Left colon (tissue), 2 donors: Measurements from ENCODE around the gene ERI3. TPM values are rescaled to one million over a fixed set of nuclear protein-coding genes. Genes with fewer than 3 reads are reported as not detected.

Source experiments
- ATAC-seq: fragments of 200-7000 bp; cut with Tn5 transposase; one replicate; pipeline ENCODE4 v1.9.1; 2020; ENCODE audit warnings: mild to moderate bottlenecking, moderate library complexity
- DNase-seq, 2 donors: peaks; one replicate each; pipeline ENCODE4 v3.0.0-alpha.2; 2020
- intact Hi-C, 2 donors: fragments of 100-400 bp; cut with DNase I in 1 of 2; cut with micrococcal nuclease in 1 of 2; formaldehyde crosslinking; loops; one replicate each; pipeline versions ENCODE4 v1.11.2 to v1.14.0; 2022; cut with DNase I, micrococcal nuclease
- total RNA-seq, 2 donors: library from RNA; stranded (reverse); fragmentation: NEBNext Ultra II Directional; extraction: Animal tissue kit (Norgen Biotek cat#: 25700); gene quantifications; one replicate each; pipeline ENCODE4 v1.2.1, GENCODE V29; 2021
- donor health status: DM: no; HTN: no; CAD: no.
- donor health status: DM: yes; HTN: yes; CAD: no.

ERI3 gene
- total RNA-seq, 2 donors from 2014 or later: 25.3 to 30.3 TPM

DNA sequence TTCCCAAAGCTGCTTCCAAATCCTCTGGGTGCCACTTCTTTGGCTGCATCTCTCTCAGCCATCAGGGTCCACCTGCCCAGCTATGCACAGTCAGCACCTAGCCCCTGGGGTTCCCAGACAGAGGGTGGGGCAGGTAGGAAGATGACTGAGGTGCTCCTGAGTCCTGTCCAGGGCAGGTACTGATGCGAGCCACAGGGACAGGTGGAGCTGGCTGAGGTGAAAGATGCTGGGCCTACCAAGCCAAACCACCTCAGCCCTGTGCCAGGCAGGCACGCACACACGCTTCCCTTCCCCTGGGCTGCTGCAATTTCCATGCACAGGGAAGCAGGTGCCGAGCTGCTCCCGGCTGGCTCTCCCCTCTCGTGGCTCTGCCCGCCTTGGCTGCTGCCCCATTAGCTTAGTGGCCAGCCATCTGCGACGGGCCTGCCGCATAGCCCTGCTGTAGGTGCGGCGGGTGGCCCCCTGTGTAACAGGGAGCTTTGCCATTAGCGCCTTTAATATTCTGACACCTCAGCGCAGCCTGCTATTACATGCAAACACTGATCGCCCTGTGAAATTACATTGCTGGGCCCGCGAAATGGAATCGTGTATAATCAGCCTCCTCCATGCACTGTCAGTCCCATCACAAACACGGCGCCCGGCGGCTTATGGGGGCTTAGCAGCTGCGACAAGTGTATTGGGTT lies 102.9 kb downstream of the ERI3 start:
- no peak for DNase-seq
- ATAC-seq: peak; percentile 56
- intact Hi-C loops: no loop called here

GRCh38 chr1:44251486-44251885 lies 103.6 kb downstream of the ERI3 start:
- ATAC-seq (peak; percentile 82), DNase-seq (no peak)
- intact Hi-C loops: no loop called here

GRCh38 chr1:44250068-44250781 lies 104.8 kb downstream of the ERI3 start:
- intact Hi-C loops: no loop called here
- ATAC-seq: no peak
- DNase-seq: no peak

GRCh38 chr1:44249543-44249942 lies 105.5 kb downstream of the ERI3 start:
- intact Hi-C loops: no loop called here
- no peak for ATAC-seq
- no peak for DNase-seq

DNA sequence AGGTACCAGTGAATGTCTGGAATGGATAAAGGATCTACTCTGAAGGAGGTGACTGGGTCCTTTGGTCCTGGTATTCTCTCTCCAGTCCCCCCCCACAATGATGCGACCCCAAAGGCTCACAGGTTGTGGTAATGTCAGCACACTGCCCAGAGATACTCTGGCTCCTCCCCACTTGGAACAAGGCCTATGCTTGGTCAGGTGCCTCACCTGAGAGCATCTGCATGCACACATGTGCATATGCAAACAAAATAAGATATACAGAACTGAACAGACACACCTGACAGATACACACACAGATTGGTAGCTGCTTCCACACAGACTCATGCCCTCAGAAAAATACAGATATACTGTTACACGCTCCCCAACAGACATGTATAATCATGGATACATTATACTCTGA lies 108.3 kb downstream of the ERI3 start:
- no peak for DNase-seq
- intact Hi-C loops: no loop called here
- ATAC-seq: peak; percentile 71

- intact Hi-C loops: no loop called here
- DNase-seq (no peak), ATAC-seq (no peak)
Observed at GRCh38 chr1:44244986-44245385, 110.1 kb downstream of the ERI3 start.

DNA sequence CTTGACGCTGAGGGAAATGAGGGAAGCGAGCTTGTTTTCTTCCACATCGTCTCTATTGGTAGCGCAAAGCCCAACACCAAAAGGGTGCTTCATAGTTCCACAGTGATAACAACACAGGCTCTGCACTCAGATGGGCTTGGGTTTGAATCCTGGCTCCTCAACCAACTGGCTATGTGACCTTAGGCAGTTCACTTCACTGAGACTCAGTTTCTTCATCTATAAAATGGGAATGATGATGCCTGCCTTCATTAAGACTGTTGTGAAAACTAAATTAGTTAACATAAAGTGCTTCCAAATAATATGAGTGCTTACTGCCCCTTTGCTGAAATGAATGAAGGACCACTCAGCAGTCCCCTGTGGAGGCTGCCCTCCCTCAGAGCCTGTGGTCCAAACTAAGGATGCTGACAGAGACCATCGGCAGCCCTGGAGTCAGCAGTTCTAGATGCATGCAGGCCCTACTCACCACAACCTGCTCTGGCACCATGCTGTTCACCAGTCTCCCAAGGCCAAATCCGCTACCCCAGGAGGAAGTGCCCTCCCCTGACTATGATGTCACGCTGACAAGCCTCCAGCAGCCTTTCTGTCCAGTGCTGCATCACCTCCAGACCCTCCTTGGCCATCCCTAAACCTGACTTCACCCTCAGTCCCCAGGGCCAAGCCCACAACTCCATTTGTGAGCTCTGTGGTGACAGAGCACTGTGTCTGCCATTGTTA lies 111.1 kb downstream of the ERI3 start:
- no peak for ATAC-seq
- intact Hi-C loops: no loop called here
- DNase-seq: no peak

GRCh38 chr1:44242746-44243145 lies 112.3 kb downstream of the ERI3 start:
- DNase-seq (no peak), ATAC-seq (no peak)
- intact Hi-C loops: no loop called here

DNA sequence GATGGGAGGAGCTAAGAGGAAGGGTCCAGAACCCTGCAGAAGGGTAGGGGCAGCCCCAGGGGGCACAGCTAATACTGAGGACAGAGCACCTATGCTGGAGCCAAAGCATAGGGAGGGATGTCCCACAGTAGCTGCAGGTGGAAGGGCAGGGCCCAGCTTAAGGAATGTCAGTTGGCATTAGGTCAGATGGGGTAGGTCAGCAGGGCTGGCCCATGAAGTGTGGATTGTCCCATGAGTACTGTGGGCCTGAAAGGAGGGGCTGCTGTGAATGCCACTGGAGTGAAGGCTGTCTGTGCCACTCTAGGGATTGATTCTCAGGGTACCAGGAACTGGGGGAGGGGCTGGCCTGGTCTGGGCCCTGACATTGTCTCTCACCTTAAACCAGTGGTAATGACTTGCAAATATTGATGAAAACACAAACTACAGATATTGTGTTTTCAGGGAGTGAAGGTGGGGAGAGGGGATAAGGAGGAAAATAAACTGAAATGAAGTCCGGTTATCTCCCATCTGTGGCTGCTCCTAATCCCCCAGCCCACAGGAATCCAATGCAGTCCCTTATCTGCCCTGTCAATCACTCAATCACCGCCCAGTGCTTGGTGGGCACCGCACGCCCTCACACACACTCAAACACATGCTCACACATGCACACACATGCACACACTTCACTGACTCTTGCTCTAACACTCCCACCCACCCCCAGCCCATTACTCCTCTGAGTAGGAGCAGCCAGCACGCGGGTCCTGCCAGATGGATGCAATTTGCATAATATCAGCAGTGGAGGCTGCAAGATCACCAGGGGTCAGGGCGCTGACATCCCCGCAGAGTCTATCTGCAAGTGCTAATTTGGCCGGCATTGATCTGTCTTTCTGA lies 114.0 kb downstream of the ERI3 start:
- intact Hi-C loops: no loop called here
- no peak for ATAC-seq
- DNase-seq: no peak

GRCh38 chr1:44239961-44240371 lies 115.1 kb downstream of the ERI3 start:
- DNase-seq: peak in 1 of 2 donors; percentile 60
- no peak for ATAC-seq
- intact Hi-C loops: no loop called here

DNA sequence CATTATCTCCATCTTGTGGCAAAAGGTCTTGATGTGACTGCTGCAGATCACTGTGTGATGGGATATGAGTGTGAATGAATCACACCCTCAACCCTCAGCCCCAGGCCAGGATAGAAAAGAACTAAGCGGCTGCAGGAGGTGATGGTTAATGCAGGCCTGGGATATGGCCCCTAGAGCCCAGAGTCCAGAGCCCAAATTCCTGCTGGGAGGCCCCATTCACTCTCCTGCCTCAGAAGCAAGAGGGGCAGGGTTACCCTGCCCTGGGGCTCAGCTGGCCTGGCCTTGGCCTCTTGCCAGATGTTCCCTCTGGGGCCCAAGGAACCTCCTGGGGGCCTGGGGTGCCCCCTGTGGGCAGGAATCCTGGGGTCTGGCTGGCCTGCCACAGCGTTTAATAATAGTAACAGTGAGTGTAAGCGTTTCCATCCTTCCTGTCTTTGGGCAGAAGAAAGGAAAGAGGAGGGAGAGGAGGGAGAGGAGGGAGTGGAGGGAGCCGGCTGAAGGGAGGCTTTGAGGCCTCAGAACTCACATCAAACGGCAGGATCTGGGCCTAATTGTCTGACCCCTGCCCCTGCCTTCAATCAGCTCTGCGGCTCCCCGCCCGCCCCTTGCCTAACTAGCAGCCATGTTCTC lies 115.6 kb downstream of the ERI3 start:
- intact Hi-C loops: no loop called here
- ATAC-seq (no peak), DNase-seq (peak in 1 of 2 donors; percentile 36)

DNA sequence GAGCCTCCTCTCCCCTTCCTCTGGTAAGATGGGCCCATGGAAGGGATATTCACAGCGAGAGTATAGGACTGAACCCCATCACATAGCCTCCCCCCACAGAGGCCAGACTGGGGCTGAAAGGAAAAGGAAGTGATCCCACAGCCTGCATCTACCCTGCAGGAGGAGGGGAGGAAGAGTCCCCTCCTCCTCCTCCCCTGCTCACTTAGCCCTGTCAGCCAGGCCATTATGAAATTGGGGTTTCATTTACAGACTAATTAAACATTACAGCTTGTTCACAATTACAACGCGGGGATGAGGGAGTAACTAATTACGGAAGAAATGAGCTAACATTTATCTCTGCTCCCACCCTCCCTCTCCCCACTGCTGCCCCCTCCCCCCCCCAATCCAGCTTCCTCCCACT lies 116.4 kb downstream of the ERI3 start:
- DNase-seq (no peak), ATAC-seq (no peak)
- intact Hi-C loops: no loop called here

- intact Hi-C loops: no loop called here
- peak; percentile 91 for ATAC-seq
- peak; percentile 84 to 87 for DNase-seq
Observed at GRCh38 chr1:44237721-44238457, 117.2 kb downstream of the ERI3 start.

GRCh38 chr1:44236490-44237272 lies 118.4 kb downstream of the ERI3 start:
- peak; percentile 43 for ATAC-seq
- intact Hi-C loops: no loop called here

DNA sequence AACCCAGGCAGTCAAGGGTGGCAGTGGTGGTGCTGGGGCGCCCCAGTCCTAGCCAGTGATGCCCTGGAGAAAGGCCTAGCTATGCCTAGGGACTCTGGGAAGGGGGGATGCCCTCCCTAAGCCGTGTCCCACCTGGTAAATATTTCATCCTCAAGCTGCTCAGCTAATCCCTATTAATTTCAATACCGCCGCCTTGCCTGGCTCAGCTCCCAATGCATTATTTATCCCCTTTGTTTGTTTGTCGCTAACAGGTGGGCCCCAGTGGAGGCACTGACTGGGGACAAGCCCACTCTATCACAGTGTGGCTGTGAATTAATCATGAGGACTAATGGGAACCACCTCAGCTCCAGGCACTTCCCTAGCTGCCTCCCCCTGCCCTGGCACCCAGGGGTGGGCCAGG lies 119.2 kb downstream of the ERI3 start:
- DNase-seq (no peak), ATAC-seq (no peak)
- intact Hi-C loops: no loop called here

More at GRCh38 chr1:44236490-44237272, 118.4 kb downstream of the ERI3 start:
- no peak for DNase-seq

- no peak for ATAC-seq
- intact Hi-C loops: no loop called here
- DNase-seq: no peak
Observed at GRCh38 chr1:44233593-44233992, 121.5 kb downstream of the ERI3 start.

GRCh38 chr1:44230796-44231195 lies 124.3 kb downstream of the ERI3 start:
- no peak for DNase-seq
- ATAC-seq: no peak

More at GRCh38 chr1:44230796-44231195, 124.3 kb downstream of the ERI3 start:
- intact Hi-C loops: no loop called here
